Endothelial cell of umbilical vein (primary cell): ENCODE measurements around the gene CNN2. TPM values are rescaled to one million over a fixed set of nuclear protein-coding genes. Genes with fewer than 3 reads are reported as not detected.

Experiments
- BruUV-seq: library from RNA; stranded (reverse); fragments of 400-500 nt; replicated peaks from 2 replicates; lab custom pipeline; 2021; lab: Mats Ljungman, UMichigan
- CTCF ChIA-PET: fragments of 300-600, 350-600 bp; sonication (Branson Sonifier 250); formaldehyde crosslinking; loops from one replicate; lab custom pipeline; 2021; ENCODE audit warnings: antibody characterized with exemption, inconsistent platforms; lab: Charles Lee
- POLR2A ChIA-PET: fragments of 300-600, 350-600 bp; sonication (Branson Sonifier 250); formaldehyde crosslinking; loops from one replicate; lab custom pipeline; 2021; ENCODE audit warnings: antibody characterized with exemption, inconsistent platforms; lab: Charles Lee
- DNase-seq: peaks from one replicate; pipeline ENCODE4 v3.0.0-alpha.2; 2011; ENCODE audit warnings: low read depth, low spot score
- FAIRE-seq: peaks from 2 replicates; lab custom pipeline; 2011; peaks lifted over from hg19 to GRCh38; lab: Jason Lieb, UNC
- H2AFZ ChIP-seq: 2 replicates; pipeline ENCODE4 v1.6.0; 2012; ENCODE audit warnings: low read depth, low read length, control low read depth, inconsistent platforms
- H3K27ac ChIP-seq: 2 replicates; pipeline ENCODE4 v1.5.1; 2011; ENCODE audit warnings: low read depth, mild to moderate bottlenecking, control low read depth, low read length, moderate library complexity; ENCODE audit not compliant: insufficient read depth
- H3K27me3 ChIP-seq, 2 experiments: 2 replicates each; pipeline versions ENCODE4 v1.6.0 to v1.6.1; 2011; ENCODE audit warnings: low read length in 2 of 2, mixed read lengths in 1 of 2; ENCODE audit not compliant: control insufficient read depth in 2 of 2, insufficient read depth in 2 of 2
- H3K36me3 ChIP-seq, 2 experiments: 2 replicates in 1 of 2; 3 replicates in 1 of 2; pipeline ENCODE4 v1.5.1; 2011; ENCODE audit warnings: low read length in 2 of 2, mild to moderate bottlenecking in 1 of 2, moderate library complexity in 1 of 2; ENCODE audit not compliant: control insufficient read depth in 2 of 2, insufficient read depth in 2 of 2; ENCODE audit errors: extremely low read depth in 1 of 2
- H3K4me1 ChIP-seq: 3 replicates; pipeline ENCODE4 v1.5.1; 2011; ENCODE audit warnings: mild to moderate bottlenecking, low read length; ENCODE audit not compliant: control insufficient read depth, insufficient read depth; ENCODE audit errors: extremely low read depth
- H3K4me2 ChIP-seq: 2 replicates; pipeline ENCODE4 v1.6.1; 2011; ENCODE audit warnings: low read length, control low read depth, mixed read lengths; ENCODE audit not compliant: insufficient read depth
- H3K4me3 ChIP-seq, 3 experiments: fragments of 200-600 bp in 1 of 3; sonication (generic), shearing (Covaris generic) in 1 of 3; replicated peaks in 1 of 3; 2 replicates each; pipeline ENCODE4 v1.5.1; 2011 to 2016; ENCODE audit warnings: control low read depth in 3 of 3, low read length in 3 of 3, mild to moderate bottlenecking in 2 of 3, inconsistent platforms in 1 of 3, low read depth in 1 of 3, moderate library complexity in 1 of 3; ENCODE audit not compliant: insufficient read depth in 1 of 3
- H3K79me2 ChIP-seq: 2 replicates; pipeline ENCODE4 v1.6.0; 2012; ENCODE audit warnings: low read length, inconsistent platforms; ENCODE audit not compliant: control insufficient read depth, insufficient read depth
- H3K9ac ChIP-seq: replicated peaks from 2 replicates; pipeline ENCODE3; 2011; ENCODE audit warnings: low read length, control low read depth; ENCODE audit not compliant: insufficient read depth; ENCODE audit errors: extremely low read depth
- H3K9me1 ChIP-seq: replicated peaks from 3 replicates; pipeline ENCODE4 v1.6.0; 2011; ENCODE audit warnings: mild to moderate bottlenecking, low read length; ENCODE audit not compliant: control insufficient read depth, insufficient read depth; ENCODE audit errors: extremely low read depth
- H3K9me3 ChIP-seq: replicated peaks from 2 replicates; pipeline ENCODE4 v1.5.1; 2012; ENCODE audit warnings: low read length, inconsistent platforms; ENCODE audit not compliant: control insufficient read depth, insufficient read depth
- H4K20me1 ChIP-seq: replicated peaks from 2 replicates; pipeline ENCODE3; 2011; ENCODE audit warnings: mild to moderate bottlenecking, low read length; ENCODE audit not compliant: control insufficient read depth, insufficient read depth; ENCODE audit errors: extremely low read depth
- EZH2 ChIP-seq: IDR thresholded peaks from 2 replicates; pipeline ENCODE4 v1.6.1; 2012; ENCODE audit warnings: borderline replicate concordance, low read depth, mild to moderate bottlenecking, moderate library complexity, low read length, inconsistent platforms; ENCODE audit not compliant: severe bottlenecking
- FOS ChIP-seq: IDR thresholded peaks from 2 replicates; pipeline ENCODE4 v1.6.1; 2011; ENCODE audit warnings: mild to moderate bottlenecking, low read length, moderate library complexity, borderline replicate concordance; ENCODE audit not compliant: insufficient read depth
- GATA2 ChIP-seq: IDR thresholded peaks from 2 replicates; pipeline ENCODE4 v1.7.0; 2011; ENCODE audit warnings: low read depth, mild to moderate bottlenecking, moderate library complexity, mixed read lengths, low read length; ENCODE audit not compliant: insufficient read length, insufficient read depth
- JUN ChIP-seq: IDR thresholded peaks from 2 replicates; pipeline ENCODE4 v1.6.1; 2011; ENCODE audit warnings: borderline replicate concordance, low read depth; ENCODE audit not compliant: insufficient read length, insufficient read depth
- MYC ChIP-seq: IDR thresholded peaks from one replicate; pipeline ENCODE4 v1.6.1; 2011; ENCODE audit warnings: mild to moderate bottlenecking, low read depth, low read length
- POLR2A ChIP-seq: IDR thresholded peaks from 2 replicates; pipeline ENCODE4 v1.6.1; 2012; ENCODE audit warnings: low read depth, mild to moderate bottlenecking, control low read depth, low read length
- POLR2AphosphoS5 ChIP-seq: IDR thresholded peaks from 2 replicates; pipeline ENCODE4 v1.6.1; 2012; ENCODE audit warnings: low read depth, mild to moderate bottlenecking, control low read depth, low read length, moderate library complexity; ENCODE audit not compliant: insufficient read depth
- dilution Hi-C: fragments of 300-500 bp; cut with MboI; formaldehyde crosslinking; loops from one replicate; pipeline ENCODE4 v1.15.0; 2019; ENCODE audit warnings: low sequenced_read_pairs; ENCODE audit not compliant: extremely low pct_ligation_motif_present
- intact Hi-C: fragments of 100-400 bp; cut with micrococcal nuclease; formaldehyde crosslinking; loops from one replicate; pipeline ENCODE4 v1.10.0; 2022
- polyA plus RNA-seq, 4 experiments: library from polyadenylated mRNA; depleted of rRNA in 3 of 4; stranded (reverse) in 3 of 4; unstranded in 1 of 4; fragments of >200 nt; gene quantifications; 2 replicates each; pipeline versions ENCODE4 v1.2.1 to v1.2.3, GENCODE V29; 2011 to 2012; ENCODE audit warnings: missing spikeins in 1 of 4
- total RNA-seq: library from RNA; stranded (reverse); gene quantifications from 2 replicates; pipeline ENCODE4 v1.2.3, GENCODE V29; 2021
- TF ChIP-seq, protein P1 (sequence below), 2 donors: IDR thresholded peaks; 1 replicate in 1 of 2; 2 replicates in 1 of 2; pipeline ENCODE4 v1.5.1; 2011; ENCODE audit warnings: low read length in 2 of 2, mild to moderate bottlenecking in 2 of 2, moderate library complexity in 2 of 2, control low read depth in 1 of 2, inconsistent platforms in 1 of 2, low read depth in 1 of 2; ENCODE audit not compliant: insufficient read depth in 1 of 2; ENCODE audit errors: extremely low read depth in 1 of 2
- TF ChIP-seq, protein P2 (sequence below): IDR thresholded peaks from 2 replicates; pipeline ENCODE4 v1.6.1; 2011; ENCODE audit not compliant: insufficient read depth, insufficient read length

Gene CNN2
- total and polyA plus RNA-seq, 2 donors (not counting 3 experiments of a cell fraction or from before 2014, with no cell fraction given): 207 to 286 TPM

DNA sequence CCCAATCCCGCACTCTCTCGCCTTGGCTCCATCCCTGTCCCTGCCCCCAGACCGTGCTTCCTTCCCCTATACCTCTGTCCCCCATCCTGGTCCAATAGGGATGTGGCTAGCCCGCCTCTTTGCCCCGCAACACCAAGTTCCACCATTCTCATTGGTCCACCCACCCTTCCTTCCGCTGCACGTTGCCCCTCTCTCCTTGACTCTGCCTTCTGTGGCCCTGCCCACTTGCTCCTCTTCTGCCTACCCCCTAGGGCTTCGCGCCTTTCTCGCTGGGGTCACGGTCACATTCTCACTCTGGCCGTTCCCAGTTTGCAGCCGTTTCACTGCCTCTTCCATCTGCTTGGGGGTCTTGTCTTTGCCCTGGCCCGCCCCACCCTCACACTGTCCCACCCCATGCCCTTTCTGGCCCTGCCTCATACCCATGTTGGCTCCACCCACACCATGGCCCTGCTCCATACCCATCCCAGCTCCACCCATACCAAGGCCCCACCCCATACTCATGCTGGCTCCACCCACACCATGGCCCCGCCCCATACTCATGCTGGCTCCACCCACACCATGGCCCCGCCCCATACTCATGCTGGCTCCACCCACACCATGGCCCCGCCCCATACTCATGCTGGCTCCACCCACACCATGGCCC is 36.1 kb downstream of the CNN2 start:
- CTCF ChIA-PET: no interaction called here
- no peak overlapping the region for H3K27ac ChIP-seq
- TF ChIP-seq, protein P1, sequence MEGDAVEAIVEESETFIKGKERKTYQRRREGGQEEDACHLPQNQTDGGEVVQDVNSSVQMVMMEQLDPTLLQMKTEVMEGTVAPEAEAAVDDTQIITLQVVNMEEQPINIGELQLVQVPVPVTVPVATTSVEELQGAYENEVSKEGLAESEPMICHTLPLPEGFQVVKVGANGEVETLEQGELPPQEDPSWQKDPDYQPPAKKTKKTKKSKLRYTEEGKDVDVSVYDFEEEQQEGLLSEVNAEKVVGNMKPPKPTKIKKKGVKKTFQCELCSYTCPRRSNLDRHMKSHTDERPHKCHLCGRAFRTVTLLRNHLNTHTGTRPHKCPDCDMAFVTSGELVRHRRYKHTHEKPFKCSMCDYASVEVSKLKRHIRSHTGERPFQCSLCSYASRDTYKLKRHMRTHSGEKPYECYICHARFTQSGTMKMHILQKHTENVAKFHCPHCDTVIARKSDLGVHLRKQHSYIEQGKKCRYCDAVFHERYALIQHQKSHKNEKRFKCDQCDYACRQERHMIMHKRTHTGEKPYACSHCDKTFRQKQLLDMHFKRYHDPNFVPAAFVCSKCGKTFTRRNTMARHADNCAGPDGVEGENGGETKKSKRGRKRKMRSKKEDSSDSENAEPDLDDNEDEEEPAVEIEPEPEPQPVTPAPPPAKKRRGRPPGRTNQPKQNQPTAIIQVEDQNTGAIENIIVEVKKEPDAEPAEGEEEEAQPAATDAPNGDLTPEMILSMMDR (IDR thresholded peaks at IDR 0.05; ENCODE audit: extremely low read depth in 1 of 2, insufficient read depth in 1 of 2, low read depth in 1 of 2, low read length in 2 of 2): no peak
- no peak for TF ChIP-seq JUN
- no peak for TF ChIP-seq EZH2
- no peak for TF ChIP-seq MYC
- TF ChIP-seq, protein P2, sequence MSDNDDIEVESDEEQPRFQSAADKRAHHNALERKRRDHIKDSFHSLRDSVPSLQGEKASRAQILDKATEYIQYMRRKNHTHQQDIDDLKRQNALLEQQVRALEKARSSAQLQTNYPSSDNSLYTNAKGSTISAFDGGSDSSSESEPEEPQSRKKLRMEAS: no peak
- no peak for TF ChIP-seq GATA2
- TF ChIP-seq POLR2A: no peak
- no peak for TF ChIP-seq POLR2AphosphoS5
- no peak for TF ChIP-seq FOS
- H3K9me1 ChIP-seq: no peaks in the 10 kb centered on the region
- H4K20me1 ChIP-seq: no peaks in the 10 kb centered on the region
- DNase-seq (no peak), FAIRE-seq (no peak)
- no peak overlapping the region for H3K4me2 ChIP-seq
- H3K4me3 ChIP-seq: no peak overlapping the region
- H3K9ac ChIP-seq: no peak overlapping the region
- H3K27me3 ChIP-seq: no peaks in the 10 kb centered on the region
- H3K9me3 ChIP-seq: no peaks in the 10 kb centered on the region
- dilution Hi-C loops: no loop called here
- BruUV-seq: no TSS peak
- no peaks in the 10 kb centered on the region for H3K79me2 ChIP-seq
- no peaks in the 10 kb centered on the region for H3K36me3 ChIP-seq
- POLR2A ChIA-PET: no interaction called here
- H2AFZ ChIP-seq: no peak overlapping the region
- peaks cover 18% of the 10 kb centered on the region for H3K4me1 ChIP-seq
- intact Hi-C loops: no loop called here
